NOMO-1 treated with dmso at 0.1 percent for 144 hours (cell line): ENCODE data around the gene CEPT1.
A peak's percentile ranks its signal among the peaks of the same experiment; 100 is the strongest.
"Not testable (repeated sequence)": the region's sequence is repeated elsewhere in the genome, so short reads cannot be mapped to it uniquely, and the experiment has no call there.

Experiments used
- DNase-seq: peaks from one replicate; lab custom pipeline; 2025; ENCODE audit not compliant: unreplicated experiment; lab: John Stamatoyannopoulos, UW

Gene CEPT1

GRCh38 chr1:111139956-111140679 lies at the start of gene CEPT1, which contains the start of gene DRAM2:
TSS of gene CEPT1 (plus strand) at chr1:111140223. CDS start at chr1:111147715, 7,492 bp downstream.
TSS of gene DRAM2 (minus strand) at chr1:111140093. CDS start at chr1:111131554, 8,539 bp downstream.
- DNase-seq = peak; percentile 81

- not testable (repeated sequence) for DNase-seq
Measured at GRCh38 chr1:111095421-111095820, 44.6 kb upstream of the CEPT1 start.

- DNase-seq = no peak
Measured at GRCh38 chr1:111097356-111098099, 42.5 kb upstream of the CEPT1 start.

GRCh38 chr1:111099289-111099688 lies 40.7 kb upstream of the CEPT1 start:
- DNase-seq = no peak

GRCh38 chr1:111101854-111102642 lies 38.0 kb upstream of the CEPT1 start:
- DNase-seq = no peak

GRCh38 chr1:111104981-111105380 lies 35.0 kb upstream of the CEPT1 start:
- no peak for DNase-seq

GRCh38 chr1:111110197-111110899 lies 29.7 kb upstream of the CEPT1 start:
- DNase-seq = no peak

- no peak for DNase-seq
Measured at GRCh38 chr1:111116496-111116895, 23.5 kb upstream of the CEPT1 start.

- no peak for DNase-seq
Measured at GRCh38 chr1:111126354-111126753, 13.7 kb upstream of the CEPT1 start.

GRCh38 chr1:111127923-111128643 lies 11.9 kb upstream of the CEPT1 start:
- peak; percentile 84 for DNase-seq

- DNase-seq = no peak
Measured at GRCh38 chr1:111129376-111129775, 10.6 kb upstream of the CEPT1 start.

GRCh38 chr1:111131693-111132092 lies 8.3 kb upstream of the CEPT1 start:
- DNase-seq = no peak

GRCh38 chr1:111133866-111134265 lies 6.2 kb upstream of the CEPT1 start:
- no peak for DNase-seq

GRCh38 chr1:111139324-111139955 lies 583 bp upstream of the CEPT1 start:
- DNase-seq = peak; percentile 55

- no peak for DNase-seq
Measured at GRCh38 chr1:111140680-111140967, 601 bp downstream of the CEPT1 start.

- no peak for DNase-seq
Measured at GRCh38 chr1:111141245-111142220, 1.5 kb downstream of the CEPT1 start.

- DNase-seq = no peak
Measured at GRCh38 chr1:111142356-111142975, 2.4 kb downstream of the CEPT1 start.

GRCh38 chr1:111145542-111145941 lies 5.5 kb downstream of the CEPT1 start:
- DNase-seq = no peak
